Mucosa of descending colon (tissue), 3 donors: ENCODE data around the gene AP2A2. TPM values are rescaled to one million over a fixed set of nuclear protein-coding genes. Genes with fewer than 3 reads are reported as not detected.

ENCODE experiments used
- ATAC-seq: fragments of 200-7000 bp; cut with Tn5 transposase; one replicate; pipeline ENCODE4 v1.9.1; 2020; ENCODE audit warnings: mild to moderate bottlenecking, moderate library complexity
- DNase-seq, 3 donors: peaks; one replicate each; pipeline ENCODE4 v3.0.0-alpha.2; 2020
- H3K36me3 ChIP-seq: fragments of 200-600 bp; one replicate; pipeline ENCODE4 v1.8.0; 2021; ENCODE audit warnings: low read depth, mild to moderate bottlenecking
- H3K4me1 ChIP-seq: fragments of 200-600 bp; one replicate; pipeline ENCODE4 v1.8.0; 2021; ENCODE audit warnings: low read depth, mild to moderate bottlenecking
- H3K4me3 ChIP-seq: fragments of 200-600 bp; one replicate; pipeline ENCODE4 v1.8.0; 2021; ENCODE audit warnings: mild to moderate bottlenecking
- H3K9me3 ChIP-seq: fragments of 200-600 bp; one replicate; pipeline ENCODE4 v1.8.0; 2021; ENCODE audit warnings: mild to moderate bottlenecking
- intact Hi-C, 2 donors: fragments of 100-400 bp; cut with DNase I in 1 of 2; cut with micrococcal nuclease in 1 of 2; formaldehyde crosslinking; loops; one replicate each; pipeline versions ENCODE4 v1.11.0 to v1.11.1; 2022; cut with DNase I, micrococcal nuclease
- total RNA-seq, 3 donors: library from RNA; stranded (reverse); fragmentation: NEBNext Ultra II Directional in 2 of 3; extraction: Animal tissue kit (Norgen Biotek cat#: 25700) in 2 of 3; gene quantifications; one replicate each; pipeline versions ENCODE4 v1.2.1 to v1.2.4, GENCODE V29; 2021 to 2023
- TF ChIP-seq, protein P1 (sequence below): fragments of 200-600 bp; IDR thresholded peaks from one replicate; pipeline ENCODE4 v1.8.0; 2022; ENCODE audit warnings: antibody characterized with exemption, mild to moderate bottlenecking
- donor health status: DM: no; HTN: no; CAD: no; lungs with moderate emphysema.
- donor health status: DM: no; HTN: no; CAD: no.
- donor health status: DM: no; HTN: yes; CAD: no.

AP2A2 gene
- total RNA-seq, 3 donors from 2014 or later = 68.8 to 105 (median 99.5) TPM

DNA sequence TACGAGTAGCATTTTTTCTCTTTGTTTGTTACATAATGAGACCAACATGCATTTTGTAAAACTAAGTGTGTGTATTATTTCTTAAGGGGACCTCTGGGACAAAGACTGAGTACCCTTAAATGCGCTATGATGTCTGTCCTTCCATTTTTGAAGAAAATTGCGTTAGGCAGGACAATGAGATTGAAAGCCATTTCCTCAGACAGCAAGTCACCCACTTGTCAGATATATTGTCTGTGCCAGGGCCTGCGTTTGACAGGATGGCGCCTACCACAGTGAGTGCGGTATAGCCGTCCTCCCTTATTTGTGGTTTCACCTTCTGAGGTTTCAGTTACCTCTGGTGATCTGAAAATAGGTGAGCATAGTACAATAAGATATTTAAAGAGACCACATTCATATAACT, 2.2 kb downstream of the AP2A2 start:
- peak in 1 of 3 donors; percentile 53 for DNase-seq
- H3K4me1 ChIP-seq = peaks cover 41% of the 10 kb centered on the region
- H3K4me3 ChIP-seq = no peak overlapping the region

DNA sequence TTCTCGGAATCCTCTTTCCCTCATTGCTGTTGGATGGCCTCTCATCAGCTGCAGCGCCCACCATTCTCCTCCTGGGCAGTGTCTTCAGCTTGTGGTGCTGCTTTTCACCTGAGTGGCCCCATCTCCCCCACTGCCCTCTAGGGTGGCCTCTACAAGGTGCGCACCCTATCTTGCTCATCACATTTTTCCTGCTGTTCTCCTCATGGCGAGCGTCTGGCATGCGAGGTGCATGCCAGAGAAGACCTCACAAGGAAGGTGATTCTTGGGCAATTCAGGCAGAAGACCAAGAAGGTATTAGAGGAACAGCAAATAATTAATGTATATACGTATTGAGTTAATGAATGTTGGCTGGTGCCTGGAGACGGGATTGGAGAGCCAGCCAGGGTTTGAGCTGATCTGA, 3.1 kb downstream of the AP2A2 start:
- TF ChIP-seq, protein P1, sequence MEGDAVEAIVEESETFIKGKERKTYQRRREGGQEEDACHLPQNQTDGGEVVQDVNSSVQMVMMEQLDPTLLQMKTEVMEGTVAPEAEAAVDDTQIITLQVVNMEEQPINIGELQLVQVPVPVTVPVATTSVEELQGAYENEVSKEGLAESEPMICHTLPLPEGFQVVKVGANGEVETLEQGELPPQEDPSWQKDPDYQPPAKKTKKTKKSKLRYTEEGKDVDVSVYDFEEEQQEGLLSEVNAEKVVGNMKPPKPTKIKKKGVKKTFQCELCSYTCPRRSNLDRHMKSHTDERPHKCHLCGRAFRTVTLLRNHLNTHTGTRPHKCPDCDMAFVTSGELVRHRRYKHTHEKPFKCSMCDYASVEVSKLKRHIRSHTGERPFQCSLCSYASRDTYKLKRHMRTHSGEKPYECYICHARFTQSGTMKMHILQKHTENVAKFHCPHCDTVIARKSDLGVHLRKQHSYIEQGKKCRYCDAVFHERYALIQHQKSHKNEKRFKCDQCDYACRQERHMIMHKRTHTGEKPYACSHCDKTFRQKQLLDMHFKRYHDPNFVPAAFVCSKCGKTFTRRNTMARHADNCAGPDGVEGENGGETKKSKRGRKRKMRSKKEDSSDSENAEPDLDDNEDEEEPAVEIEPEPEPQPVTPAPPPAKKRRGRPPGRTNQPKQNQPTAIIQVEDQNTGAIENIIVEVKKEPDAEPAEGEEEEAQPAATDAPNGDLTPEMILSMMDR = no peak
- Histone ChIP-seq H3K4me1 (peaks cover 41% of the 10 kb centered on the region), H3K36me3 (no peaks in the 10 kb centered on the region), H3K9me3 (no peaks in the 10 kb centered on the region), H3K4me3 (no peak overlapping the region)
- no peak for DNase-seq
- intact Hi-C loops = no loop called here
- no peak for ATAC-seq

More for the DNA sequence above, 2.2 kb downstream of the AP2A2 start:
- intact Hi-C loops = no loop called here
- H3K9me3 ChIP-seq = no peaks in the 10 kb centered on the region
- TF ChIP-seq, protein P1 = no peak
- peak; percentile 32 for ATAC-seq
- no peaks in the 10 kb centered on the region for H3K36me3 ChIP-seq

DNA sequence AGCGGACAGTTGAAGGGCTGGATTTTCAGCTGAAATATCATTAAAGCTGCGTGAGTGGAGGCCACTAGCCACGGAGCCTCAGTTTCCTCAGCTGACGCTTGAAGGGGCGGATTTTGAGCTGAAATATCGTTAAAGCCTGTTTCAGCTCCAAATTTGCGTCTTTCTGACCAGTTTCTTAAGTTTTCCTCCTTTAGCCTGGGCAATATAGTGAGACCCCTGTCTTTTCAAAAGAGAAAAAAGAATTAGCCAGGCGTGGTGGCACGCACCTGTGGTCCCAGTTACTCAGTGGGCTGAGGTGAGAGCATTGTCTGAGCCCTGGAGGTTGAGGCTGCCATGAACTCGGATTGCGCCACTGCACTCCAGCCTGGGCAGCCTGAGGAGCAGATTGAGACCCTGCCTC, 3.7 kb downstream of the AP2A2 start:
- TF ChIP-seq, protein P1 = no peak
- DNase-seq = no peak
- ATAC-seq = no peak
- Histone ChIP-seq H3K9me3 (no peaks in the 10 kb centered on the region), H3K4me1 (peaks cover 41% of the 10 kb centered on the region), H3K36me3 (no peaks in the 10 kb centered on the region), H3K4me3 (no peak overlapping the region)
- intact Hi-C loops = no loop called here

DNA sequence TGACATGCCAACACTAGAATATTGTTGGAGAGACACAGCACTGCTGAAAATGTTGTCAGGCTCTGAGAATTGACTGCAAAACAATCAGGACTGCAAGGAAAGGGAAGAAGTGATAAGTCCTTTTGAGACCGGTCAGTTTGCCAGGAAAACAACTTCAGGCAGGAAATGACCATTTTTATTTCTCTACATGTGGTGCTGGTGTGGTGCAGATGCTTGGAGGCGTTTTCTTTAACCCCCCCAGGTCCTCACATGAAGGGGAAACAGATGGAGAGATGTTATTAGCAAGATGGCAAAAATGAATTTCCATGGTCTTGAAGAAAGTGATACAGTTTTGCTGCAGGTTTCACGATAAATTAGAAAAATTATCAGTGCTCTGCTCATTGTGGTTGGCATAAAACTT, 5.7 kb downstream of the AP2A2 start:
- intact Hi-C loops = no loop called here
- Histone ChIP-seq H3K4me1 (peaks cover 40% of the 10 kb centered on the region), H3K9me3 (no peaks in the 10 kb centered on the region), H3K4me3 (no peak overlapping the region), H3K36me3 (no peaks in the 10 kb centered on the region)
- TF ChIP-seq, protein P1 = no peak
- ATAC-seq (no peak), DNase-seq (no peak)

DNA sequence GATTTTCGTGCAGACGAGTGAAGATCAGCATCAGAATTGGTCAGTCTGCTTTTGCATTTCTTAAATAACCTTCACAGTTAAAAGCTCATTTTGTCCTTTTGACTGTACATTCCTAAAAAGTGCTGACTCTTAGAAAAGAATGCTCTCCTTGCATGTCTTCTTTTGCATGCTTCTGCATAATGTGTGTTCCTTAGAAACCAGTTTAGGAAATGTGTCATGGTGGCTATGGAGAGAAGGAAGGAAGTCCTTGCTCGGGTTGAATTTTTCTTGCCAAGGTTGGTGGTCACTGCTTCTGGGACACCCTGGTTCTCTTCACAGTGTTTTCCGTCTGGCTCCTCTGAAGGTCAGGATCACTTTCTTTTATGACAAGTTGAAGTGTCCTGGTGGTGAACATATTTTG, 6.8 kb downstream of the AP2A2 start:
- Histone ChIP-seq H3K36me3 (no peaks in the 10 kb centered on the region), H3K4me3 (no peak overlapping the region), H3K4me1 (peaks cover 29% of the 10 kb centered on the region), H3K9me3 (no peaks in the 10 kb centered on the region)
- no peak for ATAC-seq
- TF ChIP-seq, protein P1 = no peak
- no peak for DNase-seq
- intact Hi-C loops = no loop called here

DNA sequence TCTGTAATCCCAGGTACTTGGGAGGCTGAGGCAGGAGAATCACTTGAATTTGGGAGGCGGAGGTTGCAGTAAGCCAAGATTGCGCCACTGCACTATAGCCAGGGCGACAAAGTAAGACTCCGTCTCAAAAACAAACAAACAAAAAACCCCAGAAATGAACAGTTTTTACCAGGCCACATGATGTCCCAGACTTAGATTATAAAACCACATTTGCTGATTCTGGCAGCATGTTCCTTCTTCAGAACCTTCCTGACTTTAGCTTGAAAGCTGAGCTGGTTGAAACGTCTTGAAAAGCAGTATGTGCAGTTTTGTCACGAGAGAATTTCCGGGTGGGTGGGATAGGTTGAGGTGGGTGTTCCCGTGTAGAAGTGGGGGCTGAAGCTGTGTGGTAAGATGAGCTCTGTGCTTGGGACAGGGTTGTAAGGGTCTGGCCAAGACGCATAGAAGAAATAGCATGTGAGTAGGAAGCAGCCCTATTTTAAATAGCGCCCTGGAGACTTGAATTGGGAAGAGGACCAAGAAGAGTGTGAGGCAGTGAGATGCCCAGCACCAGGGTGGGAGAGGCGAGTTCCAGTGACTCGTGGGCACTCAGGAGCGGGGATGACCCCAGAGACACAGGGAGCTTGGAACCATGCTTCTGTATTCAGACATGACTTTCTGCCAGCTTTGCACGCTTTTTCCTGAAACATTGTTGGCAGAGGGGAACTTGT, 7.6 kb downstream of the AP2A2 start:
- Histone ChIP-seq H3K4me3 (no peak overlapping the region), H3K36me3 (no peaks in the 10 kb centered on the region), H3K9me3 (no peaks in the 10 kb centered on the region), H3K4me1 (peaks cover 23% of the 10 kb centered on the region)
- TF ChIP-seq, protein P1 = no peak
- ATAC-seq (no peak), DNase-seq (no peak)
- intact Hi-C loops = no loop called here
